Gastroesophageal sphincter (tissue), 3 donors: ENCODE data around the gene MOAP1.

Source experiments
- CTCF ChIP-seq, 4 experiments: fragments of 200-600 bp in 2 of 4; fragments of 450-650 bp in 2 of 4; sonication (generic) in 1 of 4; IDR thresholded peaks; one replicate each; pipeline ENCODE4 v1.5.1; 2017 to 2019; ENCODE audit warnings: antibody characterized with exemption in 4 of 4, mild to moderate bottlenecking in 2 of 4, moderate library complexity in 2 of 4
- EP300 ChIP-seq: sonication (generic); formaldehyde crosslinking; IDR thresholded peaks from one replicate; pipeline ENCODE4 v1.6.1; 2017; ENCODE audit warnings: antibody characterized with exemption, mild to moderate bottlenecking
- POLR2A ChIP-seq, 2 donors: fragments of 450-650 bp; IDR thresholded peaks; one replicate each; pipeline ENCODE4 v1.6.1; 2017; ENCODE audit warnings: antibody characterized with exemption in 2 of 2, mild to moderate bottlenecking in 2 of 2, moderate library complexity in 1 of 2
- POLR2AphosphoS5 ChIP-seq: sonication (generic); formaldehyde crosslinking; IDR thresholded peaks from one replicate; pipeline ENCODE4 v1.6.1; 2017; ENCODE audit warnings: antibody characterized with exemption

DNA sequence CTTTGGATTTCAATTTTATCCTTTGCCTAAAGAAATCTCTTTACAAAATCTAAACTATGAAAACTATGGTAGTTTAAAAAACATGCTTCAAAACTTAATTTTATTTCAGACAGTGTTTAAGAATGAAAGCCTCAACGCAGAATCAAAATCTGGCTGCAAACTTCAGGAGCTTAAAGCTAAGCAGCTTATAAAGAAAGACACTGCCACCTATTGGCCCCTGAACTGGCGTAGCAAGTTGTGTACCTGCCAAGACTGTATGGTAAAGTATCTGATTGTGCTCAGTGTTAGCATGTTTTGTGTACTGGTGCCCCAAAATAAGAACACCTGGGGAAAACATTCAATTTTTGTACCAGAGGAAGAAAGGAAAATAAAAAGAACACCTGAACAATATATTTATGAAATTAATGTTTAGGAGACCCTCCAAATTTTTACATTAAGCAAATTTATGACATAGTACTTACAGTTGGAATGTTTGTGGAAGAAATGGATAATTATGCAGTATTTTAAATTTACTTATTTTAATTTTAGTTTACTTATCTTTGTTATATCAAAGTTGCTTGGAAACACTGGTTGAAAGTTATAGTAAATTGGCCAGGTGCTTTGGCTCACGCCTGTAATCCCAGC lies 34.5 kb upstream of the MOAP1 start:
- TF ChIP-seq CTCF (IDR thresholded peaks at IDR 0.05) = peak; percentile 13 to 37 (median 14)
- TF ChIP-seq POLR2AphosphoS5 = no peak
- no peak for TF ChIP-seq POLR2A (IDR thresholded peaks at IDR 0.05)
- TF ChIP-seq EP300 = no peak
